ENCODE results near the gene IGSF8.

GRCh38 chr1:160074865-160075264, 23.6 kb downstream of the IGSF8 start:
- TF ChIP-seq CTCF (IDR thresholded peaks at IDR 0.05) (no peak), POLR2A (IDR thresholded peaks at IDR 0.05) (no peak)
